Left kidney (tissue), 8 donors: ENCODE data around the gene IDH2. TPM values are rescaled to one million over a fixed set of nuclear protein-coding genes. Genes with fewer than 3 reads are reported as not detected.
"Not testable (repeated sequence)": the region's sequence is repeated elsewhere in the genome, so short reads cannot be mapped to it uniquely, and the experiment has no call there.

Experiments used
- DNase-seq: peaks from one replicate; pipeline ENCODE4 v3.0.0-alpha.2; 2013
- long read RNA-seq, 8 donors: transcript quantifications; one replicate each; lab custom pipeline, GENCODE V29; 2026
- polyA plus RNA-seq: library from polyadenylated mRNA; unstranded; fragments of 120-200 nt; gene quantifications from one replicate; pipeline ENCODE4 v1.2.1, GENCODE V29; 2013; ENCODE audit not compliant: insufficient read length

IDH2 gene
- polyA plus RNA-seq, result 185 TPM
- long read RNA-seq, donor 1, transcript IDH2-201 (11 exons, 2,694 nt), result major isoform, 66 of 139 reads
- long read RNA-seq, donor 1, partial matches to known transcripts, result 70 of 139 reads
- long read RNA-seq, donor 1, other reads (novel, unspliced or antisense), result 0 of 139 reads
- long read RNA-seq, donor 2, transcript IDH2-201 (11 exons, 2,694 nt), result major isoform, 56 of 61 reads
- long read RNA-seq, donor 2, partial matches to known transcripts, result 5 of 61 reads
- long read RNA-seq, donor 2, other reads (novel, unspliced or antisense), result 0 of 61 reads
- long read RNA-seq, donor 3, transcript IDH2-201 (11 exons, 2,694 nt), result major isoform, 59 of 72 reads
- long read RNA-seq, donor 3, partial matches to known transcripts, result 11 of 72 reads
- long read RNA-seq, donor 3, other reads (novel, unspliced or antisense), result 0 of 72 reads
- long read RNA-seq, donor 4, partial matches to known transcripts, result 0 of 1 reads
- long read RNA-seq, donor 4, other reads (novel, unspliced or antisense), result 0 of 1 reads
- long read RNA-seq, donor 5, transcript IDH2-201 (11 exons, 2,694 nt), result major isoform, 143 of 156 reads
- long read RNA-seq, donor 5, partial matches to known transcripts, result 11 of 156 reads
- long read RNA-seq, donor 5, other reads (novel, unspliced or antisense), result 0 of 156 reads
- long read RNA-seq, donor 6, transcript IDH2-201 (11 exons, 2,694 nt), result major isoform, 74 of 99 reads
- long read RNA-seq, donor 6, partial matches to known transcripts, result 22 of 99 reads
- long read RNA-seq, donor 6, other reads (novel, unspliced or antisense), result 0 of 99 reads
- long read RNA-seq, donor 7, transcript IDH2-201 (11 exons, 2,694 nt), result major isoform, 105 of 134 reads
- long read RNA-seq, donor 7, partial matches to known transcripts, result 27 of 134 reads
- long read RNA-seq, donor 7, other reads (novel, unspliced or antisense), result 0 of 134 reads
- long read RNA-seq, donor 8, transcript IDH2-201 (11 exons, 2,694 nt), result major isoform, 32 of 50 reads
- long read RNA-seq, donor 8, partial matches to known transcripts, result 18 of 50 reads
- long read RNA-seq, donor 8, other reads (novel, unspliced or antisense), result 0 of 50 reads

GRCh38 chr15:90101969-90102890 is at the start of gene IDH2:
Gene IDH2, minus strand, starts transcription at chr15:90102468. Its CDS starts 78 bp downstream, at chr15:90102390.
- DNase-seq, result peak; percentile 82

- not testable (repeated sequence) for DNase-seq
Observed at GRCh38 chr15:90150551-90150950, 48.3 kb upstream of the IDH2 start.

GRCh38 chr15:90149609-90150340 is 47.5 kb upstream of the IDH2 start:
- DNase-seq, result no peak

GRCh38 chr15:90146198-90146761 is 44.0 kb upstream of the IDH2 start:
- not testable (repeated sequence) for DNase-seq

GRCh38 chr15:90145761-90146160 is 43.5 kb upstream of the IDH2 start:
- DNase-seq, result no peak

GRCh38 chr15:90145259-90145658 is 43.0 kb upstream of the IDH2 start:
- no peak for DNase-seq

GRCh38 chr15:90143166-90143655 is 40.9 kb upstream of the IDH2 start:
- DNase-seq, result no peak

GRCh38 chr15:90142216-90143165 is 40.2 kb upstream of the IDH2 start:
- no peak for DNase-seq

GRCh38 chr15:90141646-90142045 is 39.4 kb upstream of the IDH2 start:
- no peak for DNase-seq

GRCh38 chr15:90139549-90139948 is 37.3 kb upstream of the IDH2 start:
- not testable (repeated sequence) for DNase-seq

GRCh38 chr15:90138071-90138833 is 36.0 kb upstream of the IDH2 start:
- no peak for DNase-seq

- no peak for DNase-seq
Observed at GRCh38 chr15:90132437-90132836, 30.2 kb upstream of the IDH2 start.

- no peak for DNase-seq
Observed at GRCh38 chr15:90131848-90132247, 29.6 kb upstream of the IDH2 start.

- no peak for DNase-seq
Observed at GRCh38 chr15:90130291-90130690, 28.0 kb upstream of the IDH2 start.

- DNase-seq, result no peak
Observed at GRCh38 chr15:90126596-90127435, 24.5 kb upstream of the IDH2 start.

- DNase-seq, result no peak
Observed at GRCh38 chr15:90126022-90126421, 23.8 kb upstream of the IDH2 start.

- no peak for DNase-seq
Observed at GRCh38 chr15:90124507-90124906, 22.2 kb upstream of the IDH2 start.
